ENCODE measurements around the gene ACYP2.
A peak's percentile ranks its signal among the peaks of the same experiment; 100 is the strongest.

ACYP2 gene

GRCh38 chr2:54330926-54331835 is 215.8 kb downstream of the ACYP2 start:
- DNase-seq = peak; percentile 26

- DNase-seq = no peak
Observed at GRCh38 chr2:54332386-54332785, 217.0 kb downstream of the ACYP2 start.

GRCh38 chr2:54336136-54336976 is 220.9 kb downstream of the ACYP2 start:
- DNase-seq = no peak

- no peak for DNase-seq
Observed at GRCh38 chr2:54336977-54337255, 221.5 kb downstream of the ACYP2 start.

GRCh38 chr2:54341656-54342055 is 226.2 kb downstream of the ACYP2 start:
- DNase-seq = peak; percentile 30

GRCh38 chr2:54342603-54343002 is 227.2 kb downstream of the ACYP2 start:
- no peak for DNase-seq

- DNase-seq = no peak
Observed at GRCh38 chr2:54347622-54348021, 232.2 kb downstream of the ACYP2 start.

- no peak for DNase-seq
Observed at GRCh38 chr2:54348646-54349045, 233.2 kb downstream of the ACYP2 start.

GRCh38 chr2:54350426-54350825 is 235.0 kb downstream of the ACYP2 start:
- DNase-seq = no peak

- no peak for DNase-seq
Observed at GRCh38 chr2:54353216-54353615, 237.8 kb downstream of the ACYP2 start.
